HG03175 (cell line): ENCODE data around the gene RSPH10B2.
"Not testable (repeated sequence)": the region's sequence is repeated elsewhere in the genome, so short reads cannot be mapped to it uniquely, and the experiment has no call there.

Experiments
- ATAC-seq: cut with Tn5 transposase; IDR thresholded peaks from one replicate; pipeline ENCODE4 v1.9.1; 2021; ENCODE audit warnings: mild to moderate bottlenecking, moderate library complexity; ENCODE audit not compliant: unreplicated experiment

The RSPH10B2 gene

GRCh38 chr7:6781581-6781980 lies 27.7 kb downstream of the RSPH10B2 start:
- ATAC-seq = not testable (repeated sequence)

DNA sequence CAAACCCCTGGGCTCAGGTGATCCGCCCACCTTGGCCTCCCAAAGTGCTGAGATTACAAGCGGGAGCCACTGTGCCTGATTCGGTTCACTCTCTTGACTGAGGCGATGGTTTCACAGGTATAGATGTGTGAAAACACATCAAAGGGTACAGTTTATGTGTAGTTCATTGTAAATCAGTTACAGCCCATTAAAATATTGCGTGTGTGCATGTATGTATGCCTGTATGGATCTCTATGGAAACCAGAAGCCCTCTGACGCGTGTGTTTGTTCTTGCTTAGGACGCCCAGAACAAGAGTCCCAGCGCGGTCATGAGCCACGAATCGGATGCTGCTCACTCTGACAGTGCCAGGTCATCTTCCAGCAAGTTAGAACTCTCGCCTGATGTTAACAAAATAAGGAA lies 35.5 kb downstream of the RSPH10B2 start:
- ATAC-seq = not testable (repeated sequence)

GRCh38 chr7:6792113-6792872 lies 38.4 kb downstream of the RSPH10B2 start:
- ATAC-seq = not testable (repeated sequence)

- ATAC-seq = not testable (repeated sequence)
Measured at GRCh38 chr7:6794276-6794675, 40.4 kb downstream of the RSPH10B2 start.

GRCh38 chr7:6797218-6797617 lies 43.3 kb downstream of the RSPH10B2 start:
- not testable (repeated sequence) for ATAC-seq

DNA sequence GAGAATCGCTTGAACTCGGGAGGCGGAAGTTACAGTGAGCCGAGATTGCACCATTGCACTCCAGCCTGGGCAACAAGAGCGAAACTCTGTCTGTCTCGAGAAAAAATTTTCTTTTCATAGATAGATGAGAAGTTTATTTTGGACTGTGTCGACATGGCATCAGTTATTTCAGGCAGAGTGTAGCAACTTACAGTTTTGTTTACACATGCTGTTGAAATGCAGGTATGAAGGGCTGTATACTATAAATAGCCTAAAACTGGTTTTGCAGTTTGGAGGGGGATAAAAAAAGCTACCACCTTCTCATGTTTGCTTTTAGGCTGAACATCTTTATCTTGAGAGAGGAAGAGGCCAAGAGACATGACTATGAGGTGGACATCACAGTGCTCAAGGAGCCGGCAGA lies 44.1 kb downstream of the RSPH10B2 start:
- not testable (repeated sequence) for ATAC-seq

- ATAC-seq = not testable (repeated sequence)
Measured at GRCh38 chr7:6799887-6800286, 46.0 kb downstream of the RSPH10B2 start.

DNA sequence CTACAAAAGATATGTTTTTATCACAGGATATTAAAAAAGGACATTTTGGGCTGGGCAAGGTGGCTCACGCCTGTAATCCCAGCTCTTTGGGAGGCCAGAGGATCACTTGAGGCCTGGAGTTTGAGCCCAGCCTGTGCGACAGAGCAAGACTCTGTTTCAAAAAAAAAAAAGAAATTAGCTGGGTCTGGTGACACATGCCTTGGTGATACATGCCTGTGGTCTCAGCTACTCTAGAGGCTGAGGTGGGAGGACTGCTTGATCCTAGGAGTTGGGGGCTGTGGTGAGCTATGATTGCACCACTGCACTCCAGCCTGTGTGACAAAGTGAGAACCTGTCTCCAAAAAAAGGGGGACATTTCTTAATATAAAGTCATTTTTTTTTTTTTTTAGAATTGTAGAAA lies 46.4 kb downstream of the RSPH10B2 start:
- not testable (repeated sequence) for ATAC-seq

- not testable (repeated sequence) for ATAC-seq
Measured at GRCh38 chr7:6807393-6807918, 53.6 kb downstream of the RSPH10B2 start.

GRCh38 chr7:6807959-6808358 lies 54.1 kb downstream of the RSPH10B2 start:
- ATAC-seq = not testable (repeated sequence)

GRCh38 chr7:6813011-6813410 lies 59.1 kb downstream of the RSPH10B2 start:
- ATAC-seq = not testable (repeated sequence)

DNA sequence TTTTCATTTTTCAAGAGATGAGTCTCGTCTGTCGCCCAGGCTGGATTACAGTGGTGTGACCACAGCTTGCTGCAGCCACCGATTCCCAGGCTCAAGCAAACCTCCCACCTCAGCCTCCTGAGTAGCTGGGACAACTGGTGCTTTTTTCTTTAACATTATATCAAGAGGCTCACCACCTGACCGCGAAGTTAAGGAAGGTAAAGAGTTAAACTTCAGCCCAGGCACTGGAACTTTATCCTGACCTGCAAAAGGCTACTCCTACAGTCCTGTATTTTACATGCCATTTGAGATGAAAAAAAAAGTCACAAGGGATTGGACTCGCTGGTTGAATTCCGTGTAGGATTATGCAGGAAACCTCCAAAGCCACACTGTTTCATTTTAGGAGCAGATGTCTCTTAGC lies 61.6 kb downstream of the RSPH10B2 start:
- not testable (repeated sequence) for ATAC-seq

- not testable (repeated sequence) for ATAC-seq
Measured at GRCh38 chr7:6821622-6822021, 67.7 kb downstream of the RSPH10B2 start.

DNA sequence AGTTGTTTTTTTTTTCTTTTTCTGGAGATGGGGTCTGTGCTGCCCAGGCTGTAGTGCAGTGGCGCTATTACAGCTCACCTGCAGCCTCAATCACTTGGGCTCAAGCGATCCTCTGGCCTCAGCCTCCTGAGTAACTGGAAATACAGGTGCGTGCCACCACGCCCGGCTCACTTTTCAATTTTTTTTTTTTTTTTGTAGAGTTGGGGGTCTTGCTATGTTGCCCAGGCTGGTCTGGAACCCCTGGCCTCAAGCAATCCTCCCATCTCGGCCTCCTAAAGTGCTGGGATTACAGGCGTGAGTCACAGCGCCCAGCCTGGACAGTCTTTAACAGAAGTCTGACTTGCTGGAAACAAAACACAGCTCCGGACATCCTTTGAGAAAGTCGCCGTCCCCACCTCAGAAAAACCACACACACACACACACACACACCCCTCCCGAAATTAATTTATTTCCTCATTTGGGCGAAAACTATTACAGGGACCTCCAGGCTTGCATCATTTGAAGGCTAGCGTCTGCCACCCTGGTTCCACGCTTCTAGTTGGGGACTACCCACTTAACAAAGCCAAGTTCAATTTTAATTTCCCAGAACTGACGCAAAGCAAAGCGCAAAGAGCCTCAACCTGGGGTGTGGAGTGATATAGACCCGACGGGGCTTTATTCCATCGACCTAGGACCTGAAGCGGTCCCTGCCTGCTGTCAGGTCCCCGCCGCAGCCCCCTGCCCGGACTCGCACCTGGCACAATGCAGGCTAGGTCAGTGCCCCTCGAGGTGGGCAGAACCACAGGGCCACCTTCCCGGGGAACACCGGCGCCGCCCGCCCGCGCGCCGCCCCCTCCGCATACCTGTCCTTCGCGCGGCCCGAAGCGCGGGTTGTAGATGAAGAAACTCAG lies 71.6 kb downstream of the RSPH10B2 start:
- ATAC-seq = peak; percentile 53

DNA sequence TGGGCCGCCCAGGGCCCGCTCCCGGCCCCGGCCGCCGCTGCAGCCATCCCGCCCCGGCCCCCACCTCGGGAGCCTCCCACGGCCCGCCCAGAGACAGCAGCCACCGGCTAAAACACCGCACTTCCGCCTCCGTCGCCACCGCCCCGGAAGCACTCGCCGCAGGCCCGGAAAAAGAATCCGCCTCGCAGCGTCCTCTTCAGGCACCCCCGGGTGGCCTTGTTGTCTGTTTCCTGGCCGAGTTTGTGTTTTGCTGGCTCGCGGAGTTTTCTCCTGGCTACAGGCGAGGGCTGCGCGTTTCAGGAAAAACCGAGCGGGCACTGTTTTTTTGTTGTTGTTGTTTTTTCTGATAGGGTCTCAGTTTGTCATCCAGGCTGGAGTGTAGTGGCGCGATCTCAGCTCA lies 72.2 kb downstream of the RSPH10B2 start, which contains the start of gene CCZ1B:
CCZ1B (minus strand) TSS at position 125 of the 400 bp plus-strand sequence; CDS start at position 47, 78 bp downstream.
- ATAC-seq = peak; percentile 99

GRCh38 chr7:6827180-6827579 lies 73.3 kb downstream of the RSPH10B2 start:
- ATAC-seq = not testable (repeated sequence)

GRCh38 chr7:6829616-6830015 lies 75.7 kb downstream of the RSPH10B2 start:
- not testable (repeated sequence) for ATAC-seq

DNA sequence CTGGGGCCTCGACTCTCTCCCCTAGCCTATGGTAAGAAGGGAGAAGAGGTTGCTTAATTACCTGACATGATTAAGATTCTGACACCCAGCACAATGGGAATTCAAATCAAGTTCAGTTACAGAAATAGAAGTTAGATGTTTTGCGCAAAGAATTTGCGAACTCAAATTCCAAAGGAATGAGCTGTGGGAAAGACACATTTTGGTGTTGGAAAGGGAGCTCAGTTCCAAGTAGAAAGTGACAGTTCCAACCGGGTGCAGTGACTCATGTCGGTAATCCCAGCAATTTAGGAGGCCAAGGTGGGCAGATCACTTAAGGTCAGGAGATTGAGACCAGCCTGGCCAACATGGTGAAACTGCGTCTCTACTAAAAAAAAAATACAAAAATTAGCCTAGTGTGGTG lies 76.1 kb downstream of the RSPH10B2 start:
- not testable (repeated sequence) for ATAC-seq

DNA sequence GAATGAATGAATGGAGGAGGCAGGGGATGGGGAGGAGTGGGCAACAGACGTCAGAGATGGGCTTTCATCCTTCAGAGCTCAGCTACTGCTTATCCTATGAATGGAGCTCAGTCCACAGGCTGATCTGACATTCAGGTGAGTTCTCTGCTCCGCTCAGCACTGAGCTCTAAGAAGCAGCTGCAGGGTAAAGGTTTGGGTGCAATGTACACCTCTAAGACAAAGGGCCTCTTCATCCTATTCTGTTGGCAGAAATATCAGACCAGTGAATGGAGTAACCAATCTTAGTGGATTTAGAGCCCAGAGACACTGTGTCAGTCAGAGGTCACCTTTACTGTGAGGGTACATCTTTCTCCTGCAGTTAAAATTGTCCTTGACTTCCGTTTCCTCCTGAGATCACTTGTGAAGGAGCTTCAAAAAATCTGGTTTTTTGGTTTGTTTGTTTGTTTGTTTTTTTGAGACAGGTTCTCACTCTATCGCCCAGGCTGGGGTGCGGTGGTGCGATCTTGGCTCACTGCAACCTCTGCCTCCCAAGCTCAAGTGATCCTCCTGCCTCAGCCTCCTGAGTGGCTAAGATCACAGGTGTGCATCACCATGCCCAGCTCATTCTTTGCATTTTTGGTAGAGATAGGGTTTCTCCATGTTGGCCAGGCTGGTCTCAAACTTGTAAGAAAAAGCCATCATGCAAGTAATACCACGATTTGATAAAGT lies 77.3 kb downstream of the RSPH10B2 start:
- no peak for ATAC-seq

DNA sequence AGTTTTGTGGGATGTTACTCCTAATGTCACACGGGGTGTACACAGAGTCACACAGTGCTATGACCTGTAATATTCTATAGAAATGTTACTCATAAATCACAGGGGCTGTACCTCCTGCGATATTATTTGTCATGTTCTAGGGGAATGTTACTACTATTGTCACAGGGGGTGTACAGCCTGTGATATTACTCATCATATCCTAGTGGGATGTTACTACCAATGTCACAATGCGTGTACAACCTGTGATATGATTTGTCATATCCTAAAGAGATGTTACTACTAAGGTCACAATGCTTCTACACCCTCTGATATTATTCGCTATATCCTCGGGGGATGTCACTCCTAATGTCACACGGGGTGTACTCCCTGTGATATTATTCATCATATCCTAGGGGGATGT lies 79.7 kb downstream of the RSPH10B2 start:
- no peak for ATAC-seq

GRCh38 chr7:6835521-6835920 lies 81.6 kb downstream of the RSPH10B2 start:
- ATAC-seq = not testable (repeated sequence)
